Type B pancreatic cell (in vitro differentiated cells): ENCODE data around the gene DLGAP5. TPM values are rescaled to one million over a fixed set of nuclear protein-coding genes. Genes with fewer than 3 reads are reported as not detected.

ENCODE experiments used
- DNase-seq: peaks from one replicate; pipeline ENCODE4 v3.0.0; 2021; ENCODE audit warnings: mixed read lengths; ENCODE audit not compliant: unreplicated experiment; ENCODE audit errors: extremely low spot score
- H3K27ac Mint-ChIP-seq: 2 replicates; pipeline ENCODE4 v1.8.0; 2021; ENCODE audit warnings: mild to moderate bottlenecking, mixed read lengths
- H3K27me3 Mint-ChIP-seq: 2 replicates; pipeline ENCODE4 v1.8.0; 2021; ENCODE audit warnings: mixed read lengths
- H3K36me3 Mint-ChIP-seq: 2 replicates; pipeline ENCODE4 v1.8.0; 2021; ENCODE audit warnings: mixed read lengths
- H3K4me1 Mint-ChIP-seq: one replicate; pipeline ENCODE4 v1.8.0; 2021; ENCODE audit warnings: mixed read lengths; ENCODE audit not compliant: unreplicated experiment
- H3K4me3 Mint-ChIP-seq: 2 replicates; pipeline ENCODE4 v1.8.0; 2021; ENCODE audit warnings: mild to moderate bottlenecking, mixed read lengths
- H3K9me3 Mint-ChIP-seq: 2 replicates; pipeline ENCODE4 v1.8.0; 2021; ENCODE audit warnings: mixed read lengths
- total RNA-seq: library from RNA; stranded (reverse); gene quantifications from 2 replicates; pipeline ENCODE4 v1.2.1, GENCODE V29; 2021; ENCODE audit warnings: low replicate concordance
- TF ChIP-seq, protein P1 (sequence below): fragments of 200-600 bp; sonication (generic); conservative IDR thresholded peaks from 2 replicates; pipeline ENCODE4 v1.5.0; 2021; ENCODE audit warnings: antibody characterized with exemption, mild to moderate bottlenecking

DLGAP5 gene
- total RNA-seq, 1 donor from 2014 or later = 58.8 TPM

DNA sequence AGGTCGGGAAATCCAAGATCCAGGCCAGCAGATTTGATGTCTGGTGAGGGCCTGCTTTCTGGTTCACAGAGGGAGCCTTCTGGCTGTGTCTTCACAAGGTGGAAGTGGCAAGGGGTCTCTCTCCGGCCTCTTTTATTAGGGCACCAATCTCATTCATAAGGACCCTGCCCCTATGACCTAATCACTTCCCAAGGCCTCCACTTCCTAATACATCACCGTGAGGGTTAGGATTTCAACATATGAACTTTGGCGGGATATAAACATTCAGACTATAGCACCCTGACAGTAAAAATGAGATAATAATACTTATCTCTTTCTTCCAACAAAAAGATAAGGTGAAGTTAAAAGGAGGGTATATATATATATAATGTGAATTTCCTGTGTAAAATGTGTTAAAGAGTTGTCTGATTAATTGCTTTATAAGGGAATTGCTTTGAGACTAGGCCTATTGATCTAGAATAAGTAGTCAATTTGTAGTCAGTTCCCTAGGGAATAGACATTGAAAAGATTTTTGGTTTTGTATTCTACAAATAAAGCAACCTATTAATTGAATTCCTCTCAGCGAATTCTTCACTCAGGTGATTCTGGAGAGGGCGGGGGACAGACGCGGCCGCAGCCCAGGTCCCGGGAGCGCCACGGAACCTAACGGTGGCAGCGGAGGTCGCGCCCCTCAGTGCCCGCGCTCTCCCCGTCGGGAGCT, 62.8 kb downstream of the DLGAP5 start:
- DNase-seq = peak; percentile 7
- H3K9me3 Mint-ChIP-seq = no peaks in the 10 kb centered on the region
- TF ChIP-seq, protein P1, sequence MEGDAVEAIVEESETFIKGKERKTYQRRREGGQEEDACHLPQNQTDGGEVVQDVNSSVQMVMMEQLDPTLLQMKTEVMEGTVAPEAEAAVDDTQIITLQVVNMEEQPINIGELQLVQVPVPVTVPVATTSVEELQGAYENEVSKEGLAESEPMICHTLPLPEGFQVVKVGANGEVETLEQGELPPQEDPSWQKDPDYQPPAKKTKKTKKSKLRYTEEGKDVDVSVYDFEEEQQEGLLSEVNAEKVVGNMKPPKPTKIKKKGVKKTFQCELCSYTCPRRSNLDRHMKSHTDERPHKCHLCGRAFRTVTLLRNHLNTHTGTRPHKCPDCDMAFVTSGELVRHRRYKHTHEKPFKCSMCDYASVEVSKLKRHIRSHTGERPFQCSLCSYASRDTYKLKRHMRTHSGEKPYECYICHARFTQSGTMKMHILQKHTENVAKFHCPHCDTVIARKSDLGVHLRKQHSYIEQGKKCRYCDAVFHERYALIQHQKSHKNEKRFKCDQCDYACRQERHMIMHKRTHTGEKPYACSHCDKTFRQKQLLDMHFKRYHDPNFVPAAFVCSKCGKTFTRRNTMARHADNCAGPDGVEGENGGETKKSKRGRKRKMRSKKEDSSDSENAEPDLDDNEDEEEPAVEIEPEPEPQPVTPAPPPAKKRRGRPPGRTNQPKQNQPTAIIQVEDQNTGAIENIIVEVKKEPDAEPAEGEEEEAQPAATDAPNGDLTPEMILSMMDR = no peak
- H3K4me1 Mint-ChIP-seq = peaks cover 30% of the 10 kb centered on the region
- H3K27me3 Mint-ChIP-seq = peaks cover 40% of the 10 kb centered on the region
- peak overlapping the region; percentile 88 for H3K4me3 Mint-ChIP-seq
- H3K36me3 Mint-ChIP-seq = peaks cover 14% of the 10 kb centered on the region
- peak overlapping the region; percentile 92 for H3K27ac Mint-ChIP-seq

DNA sequence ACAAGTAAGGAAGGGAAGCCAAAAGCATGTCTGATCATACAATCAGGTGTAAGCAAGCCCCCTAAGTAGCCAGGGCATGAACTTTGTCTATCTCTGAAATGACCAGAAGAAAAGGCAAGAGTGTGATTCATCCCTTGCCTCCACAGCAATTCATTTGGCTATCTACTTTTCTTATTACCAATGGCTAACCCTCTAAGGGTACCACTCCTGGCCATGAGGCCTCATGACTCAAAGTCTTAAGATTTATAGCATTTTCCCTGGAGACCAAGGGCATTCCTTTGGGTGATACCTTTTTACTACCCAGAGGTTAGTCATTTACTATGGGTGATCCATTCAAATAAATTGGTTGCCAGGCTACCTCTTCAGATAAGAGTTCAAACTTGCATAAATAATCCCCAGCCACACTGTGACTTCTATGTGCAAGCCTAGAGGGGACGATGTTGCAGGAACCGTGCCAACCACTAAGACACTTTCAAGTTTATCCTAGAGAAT, 63.9 kb downstream of the DLGAP5 start:
- TF ChIP-seq, protein P1 = no peak
- Mint-ChIP-seq H3K4me1 (peaks cover 40% of the 10 kb centered on the region), H3K27ac (peak overlapping the region; percentile 92), H3K36me3 (peaks cover 11% of the 10 kb centered on the region), H3K27me3 (peaks cover 40% of the 10 kb centered on the region), H3K4me3 (peak overlapping the region; percentile 88), H3K9me3 (no peaks in the 10 kb centered on the region)
- peak; percentile 8 for DNase-seq

DNA sequence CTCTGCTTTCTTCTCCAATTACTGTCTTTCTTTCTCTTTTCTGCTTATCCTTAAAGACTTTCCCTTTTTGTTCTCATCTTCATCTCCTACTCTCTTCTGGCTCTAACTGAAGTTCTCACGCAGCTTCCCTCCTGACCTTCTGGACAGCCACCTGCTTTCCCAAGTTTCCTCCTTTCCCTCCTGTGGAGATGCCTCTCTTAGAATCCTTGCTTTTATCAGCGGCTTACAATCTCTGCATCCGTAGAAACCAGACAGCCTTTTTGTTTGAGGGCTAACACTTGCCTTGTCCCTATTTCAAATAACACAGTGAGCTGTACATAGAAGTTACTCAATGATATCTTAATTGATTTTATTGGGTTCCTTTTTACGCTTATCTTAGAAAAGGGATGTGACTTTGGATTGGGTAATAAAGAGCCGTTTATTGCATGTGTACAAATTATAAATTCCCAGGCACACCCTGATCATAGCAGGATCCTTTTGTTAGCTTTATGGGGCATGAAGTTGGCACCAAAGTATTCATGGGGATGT, 64.4 kb downstream of the DLGAP5 start:
- TF ChIP-seq, protein P1 = no peak
- no peak for DNase-seq
- H3K4me3 Mint-ChIP-seq = peak overlapping the region; percentile 88

DNA sequence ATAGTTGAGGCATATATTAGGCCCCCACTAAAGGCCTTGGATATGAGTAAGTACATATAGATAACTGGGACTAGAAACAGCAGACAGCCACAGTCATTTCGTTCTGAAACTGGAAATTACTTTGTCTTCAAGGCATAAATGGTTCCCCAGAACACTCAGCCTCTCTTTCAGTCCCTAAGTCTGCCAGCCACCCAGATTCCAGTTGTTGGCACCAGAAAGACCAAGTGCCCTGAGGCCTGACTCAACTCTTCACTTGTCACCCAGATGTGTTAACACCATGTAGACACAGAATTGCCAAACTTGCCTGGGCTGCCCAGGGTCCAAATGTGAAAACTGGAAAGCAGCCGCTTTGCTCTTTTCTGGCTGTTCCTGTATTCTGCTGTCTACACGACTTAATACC, 65.4 kb downstream of the DLGAP5 start:
- Mint-ChIP-seq H3K9me3 (no peaks in the 10 kb centered on the region), H3K4me3 (no peak overlapping the region), H3K27me3 (peaks cover 35% of the 10 kb centered on the region), H3K27ac (peak overlapping the region; percentile 66), H3K36me3 (peaks cover 8% of the 10 kb centered on the region), H3K4me1 (peaks cover 42% of the 10 kb centered on the region)
- DNase-seq = no peak
- TF ChIP-seq, protein P1 = no peak

More for the DNA sequence above, 64.4 kb downstream of the DLGAP5 start:
- H3K4me1 Mint-ChIP-seq = peaks cover 42% of the 10 kb centered on the region
- H3K27me3 Mint-ChIP-seq = peaks cover 40% of the 10 kb centered on the region
- peak overlapping the region; percentile 92 for H3K27ac Mint-ChIP-seq
- peaks cover 11% of the 10 kb centered on the region for H3K36me3 Mint-ChIP-seq
- H3K9me3 Mint-ChIP-seq = no peaks in the 10 kb centered on the region

DNA sequence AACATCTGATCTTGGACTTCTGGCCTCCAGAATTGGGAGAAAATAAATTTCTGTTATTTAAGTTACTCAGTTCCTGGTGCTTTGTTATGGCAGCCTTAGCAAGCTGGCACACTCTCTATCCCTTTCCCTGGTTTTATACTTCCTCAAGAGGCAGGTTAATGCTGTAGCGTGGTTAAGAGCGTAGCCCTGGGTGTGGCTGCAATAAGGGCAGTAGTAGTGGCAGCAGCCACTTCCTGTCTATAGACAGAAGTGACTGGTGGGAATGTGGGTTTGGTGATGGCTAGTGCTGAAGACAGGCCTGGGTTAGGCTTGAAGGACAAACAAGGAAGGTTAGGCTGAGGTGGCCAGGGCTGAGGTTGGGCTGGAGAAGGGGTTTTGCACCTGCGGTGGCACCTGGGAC, 66.0 kb downstream of the DLGAP5 start:
- DNase-seq = no peak
- H3K27me3 Mint-ChIP-seq = peaks cover 30% of the 10 kb centered on the region

More for the DNA sequence above, 66.0 kb downstream of the DLGAP5 start:
- TF ChIP-seq, protein P1 = no peak
- Mint-ChIP-seq H3K4me3 (peak overlapping the region; percentile 24), H3K36me3 (peaks cover 8% of the 10 kb centered on the region), H3K4me1 (peaks cover 45% of the 10 kb centered on the region), H3K9me3 (no peaks in the 10 kb centered on the region), H3K27ac (peak overlapping the region; percentile 89)
